MM.1S (cell line): ENCODE results near the gene JMJD7.

Source experiments
- DNase-seq: peaks from one replicate; pipeline ENCODE4 v3.0.0-alpha.2; 2015
- H2AFZ ChIP-seq: fragments of 300-600 bp; sonication (generic); 2 replicates; pipeline ENCODE4 v1.6.0; 2016; ENCODE audit warnings: antibody characterized with exemption, low read length
- H3F3A ChIP-seq: fragments of 300-600 bp; sonication (generic); 2 replicates; pipeline ENCODE4 v1.6.1; 2016; ENCODE audit warnings: mild to moderate bottlenecking, antibody characterized with exemption, low read length, moderate library complexity, mixed read lengths; ENCODE audit not compliant: insufficient read depth
- H3K27ac ChIP-seq: fragments of 300-600 bp; sonication (generic); 2 replicates; pipeline ENCODE4 v1.5.1; 2016; ENCODE audit warnings: mild to moderate bottlenecking, low read length
- H3K27me3 ChIP-seq: fragments of 300-600 bp; sonication (generic); replicated peaks from 2 replicates; pipeline ENCODE4 v1.6.0; 2016; ENCODE audit warnings: low read length; ENCODE audit not compliant: insufficient read depth
- H3K36me3 ChIP-seq: fragments of 300-600 bp; sonication (generic); replicated peaks from 2 replicates; pipeline ENCODE4 v1.6.1; 2016; ENCODE audit warnings: mild to moderate bottlenecking, low read length, mixed read lengths; ENCODE audit not compliant: insufficient read depth
- H3K4me1 ChIP-seq: fragments of 300-600 bp; sonication (generic); 2 replicates; pipeline ENCODE4 v1.6.1; 2016; ENCODE audit warnings: low read length, mixed read lengths
- H3K4me2 ChIP-seq: fragments of 300-600 bp; sonication (generic); 2 replicates; pipeline ENCODE4 v1.6.0; 2016; ENCODE audit warnings: low read depth, low read length
- H3K4me3 ChIP-seq: fragments of 300-600 bp; sonication (generic); 2 replicates; pipeline ENCODE4 v1.5.1; 2016; ENCODE audit warnings: low read length, mixed read lengths
- H3K79me2 ChIP-seq: fragments of 300-600 bp; sonication (generic); 2 replicates; pipeline ENCODE4 v1.6.1; 2016; ENCODE audit warnings: mixed run types, low read length, mixed read lengths
- H3K9ac ChIP-seq: fragments of 300-600 bp; sonication (generic); 2 replicates; pipeline ENCODE4 v1.6.1; 2016; ENCODE audit warnings: low read length, mixed read lengths
- H3K9me2 ChIP-seq: fragments of 300-600 bp; sonication (generic); replicated peaks from 2 replicates; pipeline ENCODE4 v1.6.1; 2016; ENCODE audit warnings: mild to moderate bottlenecking, low read length, mixed read lengths; ENCODE audit not compliant: insufficient read depth
- H3K9me3 ChIP-seq: fragments of 300-600 bp; sonication (generic); replicated peaks from 2 replicates; pipeline ENCODE4 v1.6.1; 2016; ENCODE audit warnings: mild to moderate bottlenecking, low read length, mixed read lengths; ENCODE audit not compliant: insufficient read depth
- H4K20me1 ChIP-seq: fragments of 300-600 bp; sonication (generic); 2 replicates; pipeline ENCODE4 v1.6.1; 2016; ENCODE audit warnings: mild to moderate bottlenecking, low read length, moderate library complexity, mixed read lengths; ENCODE audit not compliant: insufficient read depth
- EZH2 ChIP-seq: fragments of 300-600 bp; sonication (generic); optimal IDR thresholded peaks from 2 replicates; pipeline ENCODE3; 2017; ENCODE audit warnings: low read depth, mild to moderate bottlenecking, antibody characterized with exemption, low read length, mixed read lengths
- EZH2phosphoT487 ChIP-seq: fragments of 300-600 bp; sonication (generic); IDR thresholded peaks from 2 replicates; pipeline ENCODE4 v1.6.1; 2018; ENCODE audit warnings: antibody characterized with exemption, low read length
- TF ChIP-seq, protein P1 (sequence below): fragments of 300-600 bp; sonication (generic); IDR thresholded peaks from 2 replicates; pipeline ENCODE4 v1.5.1; 2016; ENCODE audit warnings: antibody characterized with exemption, low read length, mixed read lengths

JMJD7 gene

DNA sequence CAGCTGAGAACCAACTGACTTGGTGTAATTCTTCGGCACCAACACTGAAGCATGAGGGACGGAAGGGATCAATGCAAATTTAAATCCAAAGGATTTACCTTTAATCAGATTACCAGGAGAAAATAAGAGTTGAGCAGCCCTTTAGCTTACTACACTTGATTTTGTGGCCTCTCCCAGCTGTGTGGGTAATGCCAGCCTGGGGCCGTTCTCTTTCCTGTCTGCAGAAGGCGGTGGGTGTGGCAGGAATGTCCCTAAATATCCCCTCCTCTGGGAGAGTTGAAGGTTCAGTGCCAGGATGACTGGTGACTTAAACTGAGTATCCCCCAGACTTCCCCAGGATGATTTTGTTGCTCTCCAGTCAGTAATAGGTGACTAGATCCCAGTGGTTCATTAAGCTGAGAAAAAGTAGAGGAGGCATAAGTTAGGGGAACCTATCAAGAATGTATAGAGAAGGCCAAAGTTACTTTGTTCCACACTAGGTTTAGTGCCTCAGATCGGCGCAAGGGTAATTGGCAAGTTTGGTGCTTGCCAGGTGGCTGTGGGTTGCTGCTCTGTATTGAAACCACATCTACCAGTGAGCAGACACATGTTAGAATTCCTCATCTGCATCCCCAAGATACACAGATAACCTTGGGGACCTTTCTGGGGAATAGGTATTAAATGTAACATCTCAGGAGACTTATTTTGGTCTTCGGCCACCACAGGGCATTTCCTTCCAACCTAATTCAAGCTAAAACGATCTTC is 30.5 kb upstream of the JMJD7 start:
- TF ChIP-seq, protein P1, sequence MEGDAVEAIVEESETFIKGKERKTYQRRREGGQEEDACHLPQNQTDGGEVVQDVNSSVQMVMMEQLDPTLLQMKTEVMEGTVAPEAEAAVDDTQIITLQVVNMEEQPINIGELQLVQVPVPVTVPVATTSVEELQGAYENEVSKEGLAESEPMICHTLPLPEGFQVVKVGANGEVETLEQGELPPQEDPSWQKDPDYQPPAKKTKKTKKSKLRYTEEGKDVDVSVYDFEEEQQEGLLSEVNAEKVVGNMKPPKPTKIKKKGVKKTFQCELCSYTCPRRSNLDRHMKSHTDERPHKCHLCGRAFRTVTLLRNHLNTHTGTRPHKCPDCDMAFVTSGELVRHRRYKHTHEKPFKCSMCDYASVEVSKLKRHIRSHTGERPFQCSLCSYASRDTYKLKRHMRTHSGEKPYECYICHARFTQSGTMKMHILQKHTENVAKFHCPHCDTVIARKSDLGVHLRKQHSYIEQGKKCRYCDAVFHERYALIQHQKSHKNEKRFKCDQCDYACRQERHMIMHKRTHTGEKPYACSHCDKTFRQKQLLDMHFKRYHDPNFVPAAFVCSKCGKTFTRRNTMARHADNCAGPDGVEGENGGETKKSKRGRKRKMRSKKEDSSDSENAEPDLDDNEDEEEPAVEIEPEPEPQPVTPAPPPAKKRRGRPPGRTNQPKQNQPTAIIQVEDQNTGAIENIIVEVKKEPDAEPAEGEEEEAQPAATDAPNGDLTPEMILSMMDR = no peak
- TF ChIP-seq EZH2 = no peak
- TF ChIP-seq EZH2phosphoT487 = no peak
- H3K9me3 ChIP-seq = no peaks in the 10 kb centered on the region
- no peaks in the 10 kb centered on the region for H4K20me1 ChIP-seq
- H3K4me3 ChIP-seq = no peak overlapping the region
- DNase-seq = no peak
- no peak overlapping the region for H3K9ac ChIP-seq
- no peak overlapping the region for H3K27ac ChIP-seq
- no peaks in the 10 kb centered on the region for H3K36me3 ChIP-seq
- no peaks in the 10 kb centered on the region for H3F3A ChIP-seq
- H2AFZ ChIP-seq = no peak overlapping the region
- no peaks in the 10 kb centered on the region for H3K4me1 ChIP-seq
- H3K27me3 ChIP-seq = no peaks in the 10 kb centered on the region
- no peaks in the 10 kb centered on the region for H3K9me2 ChIP-seq
- H3K79me2 ChIP-seq = no peaks in the 10 kb centered on the region
- no peak overlapping the region for H3K4me2 ChIP-seq

DNA sequence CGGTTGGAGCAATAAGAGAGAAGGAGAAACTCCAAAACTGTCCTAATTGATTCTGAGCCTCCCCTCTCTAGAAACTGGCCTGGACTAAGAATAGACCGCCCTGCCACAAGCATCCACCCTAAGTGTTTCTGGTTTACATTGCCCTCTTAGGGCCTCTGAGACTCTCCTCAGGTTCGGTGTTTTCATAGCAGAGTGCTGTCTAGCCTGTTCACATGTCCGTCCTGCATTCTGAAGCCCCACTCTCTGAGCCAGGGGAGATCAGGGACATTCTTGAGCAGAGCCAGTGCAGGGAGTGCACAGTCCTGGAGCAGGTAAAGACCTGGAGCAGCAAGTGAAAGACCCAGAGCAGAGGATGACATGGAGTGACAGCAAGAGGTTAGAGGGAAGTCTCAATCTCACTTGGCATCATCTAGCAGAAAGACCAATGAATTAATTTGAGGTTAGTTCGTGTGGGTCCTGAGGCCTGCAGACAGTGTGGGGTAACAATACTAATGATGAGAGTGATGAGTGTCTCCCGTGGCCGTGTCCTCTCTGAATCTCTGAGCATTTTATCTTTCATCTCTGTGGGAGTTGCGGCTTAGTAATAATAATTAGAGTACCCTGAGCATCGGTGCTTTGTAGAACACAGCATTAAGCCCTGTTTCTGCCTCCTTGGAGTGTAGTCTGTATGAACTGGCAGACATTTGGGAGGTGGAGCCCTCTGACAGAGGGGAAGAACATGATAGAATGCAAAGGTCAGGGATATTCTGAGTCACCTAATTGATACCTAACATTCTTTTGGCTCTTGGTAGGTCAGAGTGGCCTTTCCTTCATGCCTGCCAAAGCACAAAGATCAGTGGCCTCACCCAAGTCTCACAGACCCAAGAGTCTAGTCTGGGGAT is 29.0 kb upstream of the JMJD7 start:
- no peak overlapping the region for H3K27ac ChIP-seq
- no peak overlapping the region for H3K4me2 ChIP-seq
- H3K36me3 ChIP-seq = no peaks in the 10 kb centered on the region
- no peak overlapping the region for H3K4me3 ChIP-seq
- no peak overlapping the region for H3K9ac ChIP-seq
- TF ChIP-seq, protein P1 = no peak
- TF ChIP-seq EZH2 = no peak
- TF ChIP-seq EZH2phosphoT487 = no peak
- no peaks in the 10 kb centered on the region for H4K20me1 ChIP-seq
- no peaks in the 10 kb centered on the region for H3K27me3 ChIP-seq
- H2AFZ ChIP-seq = no peak overlapping the region
- H3K9me2 ChIP-seq = no peaks in the 10 kb centered on the region
- no peaks in the 10 kb centered on the region for H3K4me1 ChIP-seq
- no peaks in the 10 kb centered on the region for H3K79me2 ChIP-seq
- DNase-seq = no peak
- H3F3A ChIP-seq = no peaks in the 10 kb centered on the region
- no peaks in the 10 kb centered on the region for H3K9me3 ChIP-seq

DNA sequence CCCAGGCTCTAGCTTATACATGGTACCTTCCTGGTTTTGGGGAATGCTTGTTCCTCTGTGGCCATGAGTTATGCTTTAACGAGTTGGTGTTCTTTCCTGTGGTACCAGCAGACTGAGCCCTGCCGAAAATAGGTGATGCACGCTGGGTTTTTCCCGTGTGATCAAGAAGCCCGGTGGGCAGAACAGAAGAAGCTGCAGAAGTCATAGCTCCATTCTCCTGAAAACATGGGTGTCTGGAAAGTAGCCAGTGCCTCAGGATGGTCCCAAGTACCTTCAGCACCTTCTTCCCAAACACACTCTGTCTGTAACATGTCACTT is 28.4 kb upstream of the JMJD7 start:
- Histone ChIP-seq H3K4me1 (no peaks in the 10 kb centered on the region), H3K27me3 (no peaks in the 10 kb centered on the region), H3K79me2 (no peaks in the 10 kb centered on the region), H3K27ac (no peak overlapping the region), H3K36me3 (no peaks in the 10 kb centered on the region), H3K4me3 (no peak overlapping the region), H3K9me3 (no peaks in the 10 kb centered on the region), H3K9ac (no peak overlapping the region), H2AFZ (no peak overlapping the region), H3F3A (no peaks in the 10 kb centered on the region), H3K9me2 (no peaks in the 10 kb centered on the region), H3K4me2 (no peak overlapping the region), H4K20me1 (no peaks in the 10 kb centered on the region)
- DNase-seq = no peak
- no peak for TF ChIP-seq EZH2
- TF ChIP-seq, protein P1 = no peak
- TF ChIP-seq EZH2phosphoT487 = no peak
